Natural killer cell (primary cell): ENCODE data around the gene TMEM131. TPM values are rescaled to one million over a fixed set of nuclear protein-coding genes. Genes with fewer than 3 reads are reported as not detected.
A peak's percentile ranks its signal among the peaks of the same experiment; 100 is the strongest.
"Not testable (repeated sequence)": the region's sequence is repeated elsewhere in the genome, so short reads cannot be mapped to it uniquely, and the experiment has no call there.

ENCODE experiments used
- ATAC-seq, 3 donors: fragments of 150-1000 bp in 2 of 3; fragments of 200-7000 bp in 1 of 3; cut with Tn5 transposase; 1 replicate in 1 of 3; 2 replicates in 2 of 3; pipeline ENCODE4 v1.10.0; 2021; ENCODE audit warnings: mild to moderate bottlenecking in 2 of 3, moderate library complexity in 2 of 3
- DNase-seq, 2 donors: peaks; one replicate each; pipeline versions ENCODE4 v3.0.0 to v3.0.0-alpha.2; 2013 to 2021; ENCODE audit warnings: mixed read lengths in 1 of 2
- H3K27ac ChIP-seq: one replicate; pipeline ENCODE4 v1.5.1; 2013; ENCODE audit warnings: mild to moderate bottlenecking, low read length
- H3K27me3 ChIP-seq: one replicate; pipeline ENCODE4 v1.6.1; 2013; ENCODE audit warnings: low read length; ENCODE audit not compliant: control insufficient read depth, insufficient read depth
- H3K36me3 ChIP-seq: one replicate; pipeline ENCODE4 v1.6.1; 2013; ENCODE audit warnings: low read length; ENCODE audit not compliant: control insufficient read depth, insufficient read depth
- H3K4me1 ChIP-seq: one replicate; pipeline ENCODE4 v1.6.1; 2013; ENCODE audit warnings: low read length; ENCODE audit not compliant: control insufficient read depth, insufficient read depth
- H3K4me3 ChIP-seq: one replicate; pipeline ENCODE4 v1.5.1; 2013; ENCODE audit warnings: low read length
- H3K9me3 ChIP-seq: one replicate; pipeline ENCODE4 v1.6.1; 2013; ENCODE audit warnings: low read length; ENCODE audit not compliant: control insufficient read depth, insufficient read depth
- H3K27ac Mint-ChIP-seq, 2 donors: one replicate each; pipeline ENCODE4 v1.8.0; 2022; ENCODE audit warnings: mild to moderate bottlenecking in 2 of 2, mixed read lengths in 2 of 2, moderate library complexity in 1 of 2
- H3K27me3 Mint-ChIP-seq, 2 donors: one replicate each; pipeline ENCODE4 v1.8.0; 2022; ENCODE audit warnings: low read depth in 2 of 2, mixed read lengths in 2 of 2
- H3K36me3 Mint-ChIP-seq: one replicate; pipeline ENCODE4 v1.8.0; 2022; ENCODE audit warnings: mixed read lengths
- H3K4me1 Mint-ChIP-seq, 2 donors: one replicate each; pipeline ENCODE4 v1.8.0; 2022; ENCODE audit warnings: mixed read lengths in 2 of 2
- H3K4me3 Mint-ChIP-seq: one replicate; pipeline ENCODE4 v1.8.0; 2022; ENCODE audit warnings: mild to moderate bottlenecking, moderate library complexity, mixed read lengths
- H3K9me3 Mint-ChIP-seq, 2 donors: one replicate each; pipeline ENCODE4 v1.8.0; 2022; ENCODE audit warnings: mixed read lengths in 2 of 2
- CTCF ChIP-seq: fragments of 200-600 bp; IDR thresholded peaks from one replicate; pipeline ENCODE4 v1.8.0; 2022; ENCODE audit warnings: antibody characterized with exemption
- WGBS: methylation state at CpG from one replicate; pipeline ENCODE4 v1.1.7; 2013; ENCODE audit warnings: missing lambda C conversion rate; ENCODE audit not compliant: insufficient coverage; 5-methylcytosine and 5-hydroxymethylcytosine counted together
- intact Hi-C: fragments of 100-400 bp; cut with micrococcal nuclease; formaldehyde crosslinking; loops from one replicate; pipeline ENCODE4 v1.14.2; 2022
- total RNA-seq, 4 donors: library from RNA; stranded (reverse); fragments of 120-200 nt in 1 of 4; gene quantifications; one replicate each; pipeline versions ENCODE4 v1.2.3 to v1.2.4, GENCODE V29; 2013 to 2022

Gene TMEM131
- total RNA-seq, 3 donors from 2014 or later (not counting 1 experiment from before 2014, with no cell fraction given), result 44.8 to 72.1 (median 67.1) TPM

DNA sequence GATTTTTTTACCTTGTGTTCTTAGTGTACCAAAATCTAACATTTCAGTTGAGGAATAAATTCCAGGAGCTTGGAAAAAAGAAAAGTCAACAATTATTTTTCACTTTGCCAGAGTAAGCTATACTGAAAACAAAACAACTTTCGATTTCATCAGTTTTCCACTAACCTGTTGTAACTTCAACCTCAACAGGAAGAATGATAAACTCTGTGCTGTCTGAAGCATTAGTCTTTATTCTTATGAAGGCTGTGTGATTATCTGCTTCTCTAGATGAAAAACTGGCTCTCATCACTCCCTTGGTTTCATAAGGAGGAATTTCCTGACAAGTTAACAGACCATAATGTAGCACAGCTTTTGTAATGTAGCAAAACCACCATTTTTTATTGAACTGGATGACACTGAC, 161.1 kb downstream of the TMEM131 start:
- no peak overlapping the region for H3K27ac ChIP-seq
- Mint-ChIP-seq H3K27ac (no peak overlapping the region), H3K9me3 (no peaks in the 10 kb centered on the region), H3K27me3 (no peaks in the 10 kb centered on the region), H3K36me3 (no peaks in the 10 kb centered on the region), H3K4me3 (no peak overlapping the region), H3K4me1 (peaks cover 4 to 9% of the 10 kb centered on the region in 2 donors)
- TF ChIP-seq CTCF, result no peak
- DNase-seq, result no peak
- intact Hi-C loops, result no loop called here
- 43% methylated on average over 1 of the region's 1 CpG for WGBS
- peak in 1 of 3 donors; percentile 37 for ATAC-seq
- no peak overlapping the region for H3K4me3 ChIP-seq
- no peaks in the 10 kb centered on the region for H3K9me3 ChIP-seq
- H3K4me1 ChIP-seq, result no peaks in the 10 kb centered on the region
- H3K27me3 ChIP-seq, result no peaks in the 10 kb centered on the region
- peaks cover 21% of the 10 kb centered on the region for H3K36me3 ChIP-seq

- ATAC-seq (no peak), DNase-seq (no peak)
- 79% methylated on average over 2 of the region's 2 CpGs for WGBS
- TF ChIP-seq CTCF, result no peak
- no peak overlapping the region for H3K27ac ChIP-seq
- H3K36me3 ChIP-seq, result peaks cover 19% of the 10 kb centered on the region
- Mint-ChIP-seq H3K9me3 (no peaks in the 10 kb centered on the region), H3K27me3 (no peaks in the 10 kb centered on the region), H3K36me3 (no peaks in the 10 kb centered on the region), H3K4me3 (no peak overlapping the region), H3K4me1 (peaks cover 9 to 10% of the 10 kb centered on the region in 2 donors), H3K27ac (no peak overlapping the region)
- no peaks in the 10 kb centered on the region for H3K9me3 ChIP-seq
- no peak overlapping the region for H3K4me3 ChIP-seq
- no peaks in the 10 kb centered on the region for H3K4me1 ChIP-seq
- intact Hi-C loops, result no loop called here
- H3K27me3 ChIP-seq, result no peaks in the 10 kb centered on the region
Observed at GRCh38 chr2:97831121-97831520, 164.6 kb downstream of the TMEM131 start.

GRCh38 chr2:97829255-97829654, 166.5 kb downstream of the TMEM131 start:
- DNase-seq, H3K9me3 Mint-ChIP-seq, H3K4me3 ChIP-seq, H3K4me3 Mint-ChIP-seq, H3K9me3 ChIP-seq, intact Hi-C loops, H3K36me3 Mint-ChIP-seq, H3K27me3 ChIP-seq, H3K27ac Mint-ChIP-seq, H3K27me3 Mint-ChIP-seq, ATAC-seq, H3K4me1 Mint-ChIP-seq, H3K4me1 ChIP-seq, H3K27ac ChIP-seq: not testable (repeated sequence)
- H3K36me3 ChIP-seq, result peaks cover 15% of the 10 kb centered on the region
- 97% methylated on average over 10 of the region's 10 CpGs for WGBS

DNA sequence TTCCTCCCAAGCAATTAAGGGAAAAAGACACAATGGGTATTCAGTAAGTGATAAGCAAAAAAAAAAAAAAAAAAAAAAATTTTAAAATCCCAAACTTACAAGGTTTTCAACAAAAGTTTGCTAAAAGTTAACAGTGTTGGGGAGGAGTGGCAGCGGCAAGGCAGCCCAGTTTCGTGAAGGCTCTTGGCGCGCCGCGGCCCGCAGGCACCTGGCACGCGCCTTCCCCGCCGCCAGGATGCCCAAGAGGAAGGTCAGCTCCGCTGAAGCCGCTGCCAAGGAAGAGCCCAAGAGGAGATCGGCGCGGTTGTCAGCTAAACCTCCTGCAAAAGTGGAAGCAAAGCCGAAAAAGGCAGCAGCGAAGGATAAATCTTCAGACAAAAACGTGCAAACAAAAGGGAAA, 168.7 kb downstream of the TMEM131 start:
- WGBS, result 98% methylated on average over 19 of the region's 19 CpGs
- H3K36me3 Mint-ChIP-seq, H3K27ac Mint-ChIP-seq: not testable (repeated sequence)

DNA sequence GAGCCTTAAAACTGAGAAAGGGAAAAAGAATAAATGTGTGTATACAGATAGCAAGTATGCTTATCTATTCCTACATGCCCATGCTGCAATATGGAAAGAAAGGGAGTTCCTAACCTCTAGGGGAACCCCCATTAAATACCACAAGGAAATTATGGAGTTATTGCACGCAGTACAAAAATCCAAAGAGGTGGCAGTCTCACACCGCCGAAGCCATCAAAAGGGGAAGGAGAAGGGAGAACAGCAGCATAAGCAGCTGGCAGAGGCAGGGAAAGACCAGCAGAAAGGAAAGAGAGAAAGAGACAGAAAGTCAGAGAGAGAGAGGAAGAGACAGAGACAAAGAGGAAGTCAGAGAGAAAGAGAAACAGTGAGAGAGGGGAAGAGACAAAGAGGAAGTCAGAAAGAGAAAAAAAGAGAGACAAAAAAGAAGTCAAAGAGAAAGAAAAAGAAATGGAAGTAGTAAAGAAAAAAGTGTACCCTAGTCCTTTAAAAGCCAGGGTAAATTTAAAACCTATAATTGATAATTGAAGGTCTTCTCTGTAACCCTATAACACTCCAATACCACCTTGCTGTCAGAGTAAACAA, 169.4 kb downstream of the TMEM131 start:
- H3K4me1 ChIP-seq, ATAC-seq, H3K36me3 Mint-ChIP-seq, DNase-seq, H3K27me3 Mint-ChIP-seq, H3K9me3 Mint-ChIP-seq, H3K4me3 Mint-ChIP-seq, H3K4me1 Mint-ChIP-seq, H3K9me3 ChIP-seq, H3K27ac ChIP-seq, intact Hi-C loops, H3K4me3 ChIP-seq, H3K27me3 ChIP-seq: not testable (repeated sequence)
- 35% methylated on average over 3 of the region's 3 CpGs for WGBS
- peaks cover 12% of the 10 kb centered on the region for H3K36me3 ChIP-seq
- H3K27ac Mint-ChIP-seq, result peak overlapping the region in 1 of 2 donors; percentile 14

More for the DNA sequence above, 168.7 kb downstream of the TMEM131 start:
- H3K4me3 Mint-ChIP-seq, H3K9me3 Mint-ChIP-seq, H3K4me1 Mint-ChIP-seq, H3K4me1 ChIP-seq, DNase-seq, H3K27me3 Mint-ChIP-seq, H3K9me3 ChIP-seq, intact Hi-C loops, H3K27ac ChIP-seq, H3K4me3 ChIP-seq, H3K27me3 ChIP-seq, ATAC-seq: not testable (repeated sequence)
- peaks cover 13% of the 10 kb centered on the region for H3K36me3 ChIP-seq

DNA sequence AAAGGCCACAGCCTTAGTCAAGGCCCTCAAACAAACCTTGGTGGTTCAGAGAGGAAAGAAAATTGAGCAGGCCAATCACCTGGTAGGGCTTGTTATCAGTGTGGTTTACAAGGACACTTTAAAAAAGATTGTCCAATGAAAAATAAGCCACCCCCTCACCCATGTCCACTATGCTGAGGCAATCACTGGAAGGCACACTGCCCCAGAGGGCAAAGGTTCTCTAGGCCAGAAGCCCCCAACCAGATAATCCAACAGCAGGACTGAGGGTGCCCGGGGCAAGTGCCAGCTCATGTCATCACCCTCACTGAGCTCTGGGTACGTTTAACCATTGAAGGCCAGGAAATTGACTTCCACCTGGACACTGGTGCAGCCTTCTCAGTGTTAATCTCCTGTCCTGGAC, 171.7 kb downstream of the TMEM131 start:
- H3K4me3 Mint-ChIP-seq, H3K36me3 Mint-ChIP-seq, DNase-seq, H3K27ac ChIP-seq, ATAC-seq, H3K4me1 Mint-ChIP-seq, H3K27ac Mint-ChIP-seq, H3K27me3 ChIP-seq, H3K9me3 Mint-ChIP-seq, H3K4me3 ChIP-seq, H3K27me3 Mint-ChIP-seq, H3K4me1 ChIP-seq, intact Hi-C loops, H3K9me3 ChIP-seq: not testable (repeated sequence)
- peaks cover 13% of the 10 kb centered on the region for H3K36me3 ChIP-seq
- 100% methylated on average over 2 of the region's 2 CpGs for WGBS

DNA sequence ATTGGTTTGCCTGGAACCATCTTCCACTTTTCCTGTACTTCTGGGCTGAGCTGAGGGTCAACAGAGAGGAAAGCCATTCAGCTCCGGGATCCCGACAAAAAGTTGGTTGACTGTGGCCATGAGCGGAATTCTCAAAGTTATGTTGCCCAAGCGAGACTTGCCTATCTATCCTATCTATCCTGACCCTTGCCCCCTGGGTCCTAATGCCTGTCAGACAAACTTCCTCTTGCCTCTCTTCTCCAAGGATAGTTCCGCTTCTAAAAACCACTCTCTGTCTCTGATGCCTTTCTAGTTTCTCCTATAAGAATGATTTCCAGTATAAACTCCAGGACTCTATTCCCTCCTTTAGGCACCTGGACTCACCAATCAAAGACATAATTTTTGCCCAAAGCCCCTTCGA, 173.9 kb downstream of the TMEM131 start:
- H3K9me3 Mint-ChIP-seq, H3K36me3 ChIP-seq, H3K27ac ChIP-seq, H3K27me3 Mint-ChIP-seq, H3K27me3 ChIP-seq, H3K9me3 ChIP-seq, H3K4me1 Mint-ChIP-seq, H3K4me3 Mint-ChIP-seq, H3K4me1 ChIP-seq, DNase-seq, ATAC-seq, H3K36me3 Mint-ChIP-seq, H3K4me3 ChIP-seq, H3K27ac Mint-ChIP-seq, intact Hi-C loops: not testable (repeated sequence)
- 97% methylated on average over 6 of the region's 6 CpGs for WGBS
